DMS153 treated with DMSO at 0.1 percent for 48 hours (cell line): ENCODE results near the gene HMGCS2.
A peak's percentile ranks its signal among the peaks of the same experiment; 100 is the strongest.

ENCODE experiments used
- DNase-seq: peaks from one replicate; lab custom pipeline; 2025; ENCODE audit not compliant: unreplicated experiment; lab: John Stamatoyannopoulos, UW

The HMGCS2 gene

GRCh38 chr1:119762953-119763352 lies 5.8 kb downstream of the HMGCS2 start:
- DNase-seq: no peak

- DNase-seq: no peak
Measured at GRCh38 chr1:119762409-119762808, 6.3 kb downstream of the HMGCS2 start.

- no peak for DNase-seq
Measured at GRCh38 chr1:119758584-119758983, 10.1 kb downstream of the HMGCS2 start.

GRCh38 chr1:119752592-119752991 lies 16.1 kb downstream of the HMGCS2 start:
- DNase-seq: no peak

GRCh38 chr1:119748040-119748439 lies 20.7 kb downstream of the HMGCS2 start:
- DNase-seq: no peak

- no peak for DNase-seq
Measured at GRCh38 chr1:119747451-119747850, 21.3 kb downstream of the HMGCS2 start.

- DNase-seq: no peak
Measured at GRCh38 chr1:119745034-119745433, 23.7 kb downstream of the HMGCS2 start.

- no peak for DNase-seq
Measured at GRCh38 chr1:119744598-119744942, 24.1 kb downstream of the HMGCS2 start.

- DNase-seq: peak; percentile 63
Measured at GRCh38 chr1:119743776-119744597, 24.7 kb downstream of the HMGCS2 start.

GRCh38 chr1:119743308-119743707 lies 25.4 kb downstream of the HMGCS2 start:
- DNase-seq: no peak

- no peak for DNase-seq
Measured at GRCh38 chr1:119742677-119743076, 26.0 kb downstream of the HMGCS2 start.

GRCh38 chr1:119742202-119742601 lies 26.5 kb downstream of the HMGCS2 start:
- no peak for DNase-seq

- no peak for DNase-seq
Measured at GRCh38 chr1:119740896-119741780, 27.6 kb downstream of the HMGCS2 start.

GRCh38 chr1:119740261-119740660 lies 28.4 kb downstream of the HMGCS2 start:
- no peak for DNase-seq

- DNase-seq: no peak
Measured at GRCh38 chr1:119739150-119739549, 29.6 kb downstream of the HMGCS2 start.

- no peak for DNase-seq
Measured at GRCh38 chr1:119738100-119738720, 30.5 kb downstream of the HMGCS2 start.

- no peak for DNase-seq
Measured at GRCh38 chr1:119737040-119737682, 31.5 kb downstream of the HMGCS2 start.

- no peak for DNase-seq
Measured at GRCh38 chr1:119736649-119737039, 32.1 kb downstream of the HMGCS2 start.

- DNase-seq: no peak
Measured at GRCh38 chr1:119735217-119735616, 33.5 kb downstream of the HMGCS2 start.

- no peak for DNase-seq
Measured at GRCh38 chr1:119733754-119734153, 35.0 kb downstream of the HMGCS2 start.

- DNase-seq: no peak
Measured at GRCh38 chr1:119732465-119733168, 36.1 kb downstream of the HMGCS2 start.
